Mesenchymal stem cell (in vitro differentiated cells and primary cell): ENCODE results near the gene CSRP2.

Source experiments
- DNase-seq: peaks from one replicate; pipeline ENCODE4 v3.0.0-alpha.2; 2013
- H2AFZ ChIP-seq: one replicate; pipeline ENCODE4 v1.6.1; 2013; ENCODE audit warnings: low read depth, mild to moderate bottlenecking, control low read depth, inconsistent platforms, low read length, moderate library complexity
- H2AK5ac ChIP-seq: 2 replicates; pipeline ENCODE4 v1.6.1; 2013; ENCODE audit warnings: low read length, moderate library complexity, mild to moderate bottlenecking, inconsistent platforms; ENCODE audit not compliant: severe bottlenecking
- H2BK120ac ChIP-seq: one replicate; pipeline ENCODE4 v1.6.1; 2013; ENCODE audit warnings: low read depth, mild to moderate bottlenecking, inconsistent platforms, low read length, moderate library complexity
- H2BK12ac ChIP-seq, 2 experiments: one replicate each; pipeline ENCODE4 v1.6.1; 2013; ENCODE audit warnings: inconsistent platforms in 2 of 2, low read length in 2 of 2, mild to moderate bottlenecking in 2 of 2, moderate library complexity in 2 of 2, control low read depth in 1 of 2
- H2BK15ac ChIP-seq: one replicate; pipeline ENCODE4 v1.6.1; 2013; ENCODE audit warnings: mild to moderate bottlenecking, low read depth, inconsistent platforms; ENCODE audit not compliant: poor library complexity, severe bottlenecking
- H2BK5ac ChIP-seq: 2 replicates; pipeline ENCODE4 v1.6.1; 2013; ENCODE audit warnings: low read depth, mild to moderate bottlenecking, low read length, control low read depth, inconsistent platforms; ENCODE audit not compliant: poor library complexity, severe bottlenecking
- H3K14ac ChIP-seq, 2 experiments: one replicate each; pipeline ENCODE4 v1.6.1; 2013; ENCODE audit warnings: inconsistent platforms in 2 of 2, low read length in 2 of 2, control low read depth in 1 of 2, mild to moderate bottlenecking in 1 of 2, moderate library complexity in 1 of 2
- H3K18ac ChIP-seq, 2 experiments: one replicate each; pipeline ENCODE4 v1.6.1; 2013; ENCODE audit warnings: inconsistent platforms in 2 of 2, low read length in 2 of 2, control low read depth in 1 of 2, low read depth in 1 of 2, mild to moderate bottlenecking in 1 of 2
- H3K23ac ChIP-seq, 2 experiments: one replicate each; pipeline ENCODE4 v1.6.1; 2013; ENCODE audit warnings: inconsistent platforms in 2 of 2, low read length in 2 of 2, mild to moderate bottlenecking in 2 of 2, moderate library complexity in 2 of 2, control low read depth in 1 of 2
- H3K27ac ChIP-seq: 2 replicates; pipeline ENCODE4 v1.5.1; 2013; ENCODE audit warnings: mild to moderate bottlenecking, moderate library complexity, low read length, control low read depth, inconsistent platforms; ENCODE audit not compliant: poor library complexity, severe bottlenecking
- H3K27me3 ChIP-seq, 2 experiments: 2 replicates each; pipeline versions ENCODE4 v1.6.1 to v1.7.0; 2013; ENCODE audit warnings: low read length in 2 of 2, mild to moderate bottlenecking in 2 of 2, moderate library complexity in 2 of 2, control low read depth in 1 of 2, inconsistent platforms in 1 of 2; ENCODE audit not compliant: control insufficient read depth in 1 of 2, insufficient read depth in 1 of 2
- H3K36me3 ChIP-seq, 2 experiments: 2 replicates each; pipeline versions ENCODE4 v1.6.1 to v1.7.0; 2013; ENCODE audit warnings: low read length in 2 of 2, control low read depth in 1 of 2, inconsistent platforms in 1 of 2, low read depth in 1 of 2, mild to moderate bottlenecking in 1 of 2; ENCODE audit not compliant: insufficient read depth in 2 of 2, control insufficient read depth in 1 of 2
- H3K4ac ChIP-seq, 2 experiments: one replicate each; pipeline ENCODE4 v1.6.1; 2013; ENCODE audit warnings: inconsistent platforms in 2 of 2, low read length in 2 of 2, mild to moderate bottlenecking in 2 of 2, moderate library complexity in 2 of 2, control low read depth in 1 of 2, low read depth in 1 of 2
- H3K4me1 ChIP-seq: 2 replicates; pipeline ENCODE4 v1.6.1; 2013; ENCODE audit warnings: low read depth, low read length, control low read depth; ENCODE audit not compliant: control insufficient read depth, insufficient read depth
- H3K4me2 ChIP-seq: 2 replicates; pipeline ENCODE4 v1.6.1; 2013; ENCODE audit warnings: low read length, mild to moderate bottlenecking, inconsistent platforms; ENCODE audit not compliant: poor library complexity, severe bottlenecking
- H3K4me3 ChIP-seq, 2 experiments: 2 replicates each; pipeline versions ENCODE4 v1.5.1 to v1.7.0; 2013; ENCODE audit warnings: low read length in 2 of 2, mild to moderate bottlenecking in 2 of 2, control low read depth in 1 of 2, low read depth in 1 of 2; ENCODE audit not compliant: insufficient read depth in 1 of 2
- H3K79me1 ChIP-seq: replicated peaks from 2 replicates; pipeline ENCODE4 v1.6.1; 2013; ENCODE audit warnings: mild to moderate bottlenecking, control low read depth, low read length, inconsistent platforms; ENCODE audit not compliant: poor library complexity, severe bottlenecking
- H3K9ac ChIP-seq: 2 replicates; pipeline ENCODE4 v1.7.0; 2013; ENCODE audit warnings: mild to moderate bottlenecking, low read length, moderate library complexity
- H3K9me3 ChIP-seq: 2 replicates; pipeline ENCODE4 v1.7.0; 2013; ENCODE audit warnings: mild to moderate bottlenecking, low read length; ENCODE audit not compliant: control insufficient read depth
- H4K8ac ChIP-seq: one replicate; pipeline ENCODE4 v1.6.1; 2013; ENCODE audit warnings: inconsistent platforms, mild to moderate bottlenecking, low read length, moderate library complexity
- H4K91ac ChIP-seq: one replicate; pipeline ENCODE4 v1.6.1; 2013; ENCODE audit warnings: mild to moderate bottlenecking, low read length, inconsistent platforms
- WGBS: methylation state at CpG from one replicate; pipeline ENCODE4 v1.1.7; 2013; ENCODE audit warnings: mixed read lengths; 5-methylcytosine and 5-hydroxymethylcytosine counted together

CSRP2 gene

GRCh38 chr12:76919383-76920171 is 40.8 kb upstream of the CSRP2 start:
- no peaks in the 10 kb centered on the region for H3K9me3 ChIP-seq
- no peak overlapping the region for H3K23ac ChIP-seq
- 93% methylated on average over 9 of the region's 9 CpGs for WGBS
- H2BK12ac ChIP-seq = no peak overlapping the region
- no peak overlapping the region for H2BK120ac ChIP-seq
- H3K14ac ChIP-seq = no peak overlapping the region
- no peaks in the 10 kb centered on the region for H3K79me1 ChIP-seq
- H2BK15ac ChIP-seq = no peak overlapping the region
- no peak overlapping the region for H2AK5ac ChIP-seq
- H3K4ac ChIP-seq = no peak overlapping the region
- no peak overlapping the region for H3K4me2 ChIP-seq
- H3K4me3 ChIP-seq = no peak overlapping the region
- no peak overlapping the region for H3K18ac ChIP-seq
- no peaks in the 10 kb centered on the region for H3K36me3 ChIP-seq
- no peak overlapping the region for H4K8ac ChIP-seq
- H3K9ac ChIP-seq = no peak overlapping the region
- DNase-seq = no peak
- no peak overlapping the region for H2BK5ac ChIP-seq
- peak overlapping the region; percentile 25 for H4K91ac ChIP-seq
- H3K4me1 ChIP-seq = no peaks in the 10 kb centered on the region
- no peak overlapping the region for H3K27ac ChIP-seq
- H2AFZ ChIP-seq = no peak overlapping the region
- no peaks in the 10 kb centered on the region for H3K27me3 ChIP-seq

DNA sequence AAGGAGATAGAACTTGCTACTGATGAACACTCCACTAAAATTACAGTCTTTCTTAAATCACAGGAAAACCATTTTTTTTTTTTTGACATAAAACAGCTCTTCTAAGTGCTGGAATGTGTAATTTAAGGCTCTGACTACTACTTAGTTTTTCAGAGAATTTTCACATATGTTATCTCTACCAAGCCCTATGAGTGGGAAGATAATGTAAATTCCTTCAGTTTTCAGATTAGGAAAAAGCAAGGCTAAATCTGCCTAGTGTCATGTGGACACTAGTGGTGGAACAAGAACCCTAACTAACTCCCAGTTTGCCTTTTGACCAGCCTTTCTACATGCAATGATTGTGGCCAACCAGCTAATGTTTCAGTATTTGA is 37.3 kb upstream of the CSRP2 start:
- Histone ChIP-seq H3K36me3 (no peaks in the 10 kb centered on the region), H2AFZ (no peak overlapping the region), H3K27me3 (no peaks in the 10 kb centered on the region), H3K9me3 (no peaks in the 10 kb centered on the region), H3K9ac (peak overlapping the region; percentile 48), H2BK12ac (no peak overlapping the region), H4K8ac (no peak overlapping the region), H2BK120ac (no peak overlapping the region), H3K79me1 (no peaks in the 10 kb centered on the region), H3K4me1 (no peaks in the 10 kb centered on the region), H2AK5ac (no peak overlapping the region), H3K4me2 (no peak overlapping the region), H3K18ac (no peak overlapping the region), H4K91ac (no peak overlapping the region), H3K14ac (no peak overlapping the region), H2BK15ac (no peak overlapping the region), H2BK5ac (no peak overlapping the region), H3K4ac (no peak overlapping the region), H3K27ac (no peak overlapping the region), H3K4me3 (no peak overlapping the region), H3K23ac (no peak overlapping the region)
- peak; percentile 50 for DNase-seq

DNA sequence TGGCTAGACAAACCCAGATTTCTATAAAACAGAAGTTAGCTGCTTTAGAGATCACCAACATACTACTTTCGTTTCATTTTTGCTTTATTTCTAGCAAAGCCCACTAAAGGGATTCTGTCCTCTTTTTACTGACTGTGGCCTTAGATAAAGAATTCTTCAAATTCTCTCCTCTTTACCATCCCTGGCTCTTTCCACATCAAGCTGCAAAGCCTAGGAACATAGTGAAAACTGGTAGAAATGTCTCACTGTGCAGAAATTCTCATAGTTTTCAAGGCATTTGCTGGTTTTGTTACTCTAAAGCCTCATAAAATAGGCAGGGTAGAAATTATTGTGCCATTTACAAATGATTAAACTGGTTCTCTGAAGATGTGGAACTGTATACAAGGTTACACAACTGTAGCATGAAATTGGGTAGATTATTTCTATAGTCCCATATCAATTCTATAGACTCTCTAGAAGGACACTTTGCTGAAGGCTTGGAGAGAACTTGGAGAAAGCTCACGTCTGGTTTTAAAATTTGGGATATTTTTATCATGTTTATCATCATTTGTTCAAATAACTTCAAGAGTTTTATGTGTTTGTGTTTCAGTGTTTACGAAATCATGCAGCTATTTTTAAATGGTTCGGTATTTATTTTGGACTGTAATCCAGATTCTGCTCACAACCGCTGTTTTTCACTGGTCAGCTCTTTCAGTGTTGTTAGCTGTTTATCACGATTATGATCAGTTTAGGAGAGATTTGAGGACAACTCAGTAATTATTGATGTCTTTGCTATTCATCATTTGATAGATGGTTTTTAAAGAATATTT is 36.7 kb upstream of the CSRP2 start:
- Histone ChIP-seq H2BK15ac (no peak overlapping the region), H3K14ac (no peak overlapping the region), H3K27me3 (no peaks in the 10 kb centered on the region), H3K27ac (no peak overlapping the region), H2BK120ac (no peak overlapping the region), H3K23ac (no peak overlapping the region), H3K9ac (peak overlapping the region; percentile 48), H2AFZ (no peak overlapping the region), H2BK5ac (no peak overlapping the region), H2BK12ac (no peak overlapping the region), H4K91ac (no peak overlapping the region), H3K79me1 (no peaks in the 10 kb centered on the region), H3K9me3 (no peaks in the 10 kb centered on the region), H2AK5ac (no peak overlapping the region), H3K4me3 (peak overlapping the region in 1 of 2 experiments; percentile 31), H3K36me3 (no peaks in the 10 kb centered on the region), H3K4ac (no peak overlapping the region), H4K8ac (no peak overlapping the region), H3K18ac (no peak overlapping the region), H3K4me2 (no peak overlapping the region), H3K4me1 (no peaks in the 10 kb centered on the region)
- DNase-seq = peak; percentile 48
- 77% methylated on average over 4 of the region's 6 CpGs for WGBS

DNA sequence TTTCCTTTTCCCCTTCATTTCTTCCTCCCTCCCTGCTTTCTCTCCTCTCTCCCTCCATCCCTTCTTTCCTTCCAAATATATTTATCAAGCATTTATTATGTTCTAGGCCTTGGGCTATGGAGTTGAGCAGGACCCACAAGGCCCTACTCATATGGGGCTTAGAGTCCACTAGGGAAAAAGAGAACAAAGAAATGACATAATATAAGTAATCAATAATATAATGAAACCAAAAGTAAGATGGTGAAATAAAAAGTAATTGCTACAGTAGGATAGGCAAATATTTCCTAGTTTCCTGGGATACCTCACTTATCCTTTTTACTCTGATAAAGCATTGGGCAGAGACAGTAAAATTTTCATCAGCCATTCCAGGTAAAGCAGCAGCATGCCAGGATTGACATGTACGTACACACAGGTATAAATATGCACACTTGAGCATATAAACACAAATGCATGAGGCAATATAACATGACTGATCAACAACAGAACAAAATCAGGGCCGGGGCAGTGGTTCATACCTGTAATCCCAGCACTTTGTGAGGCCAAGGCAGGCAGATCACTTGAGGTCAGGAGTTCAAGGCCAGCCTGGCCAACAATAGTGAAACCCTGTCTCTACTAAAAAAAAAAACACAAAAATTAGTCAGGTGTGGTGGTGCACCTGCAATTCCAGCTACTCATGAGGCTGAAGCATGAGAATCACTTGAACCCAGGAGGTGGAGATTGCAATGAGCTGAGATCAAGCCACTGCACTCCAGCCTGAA is 35.5 kb upstream of the CSRP2 start:
- Histone ChIP-seq H3K14ac (no peak overlapping the region), H3K79me1 (no peaks in the 10 kb centered on the region), H4K8ac (no peak overlapping the region), H3K36me3 (no peaks in the 10 kb centered on the region), H3K27me3 (no peaks in the 10 kb centered on the region), H3K4me1 (peaks cover under 1% of the 10 kb centered on the region), H3K9ac (no peak overlapping the region), H2AK5ac (no peak overlapping the region), H3K4me3 (no peak overlapping the region), H4K91ac (no peak overlapping the region), H3K27ac (no peak overlapping the region), H3K9me3 (no peaks in the 10 kb centered on the region), H2BK5ac (no peak overlapping the region), H2BK12ac (no peak overlapping the region), H2BK120ac (no peak overlapping the region), H2AFZ (no peak overlapping the region), H3K23ac (no peak overlapping the region), H2BK15ac (no peak overlapping the region), H3K18ac (no peak overlapping the region), H3K4me2 (no peak overlapping the region), H3K4ac (no peak overlapping the region)
- WGBS = 88% methylated on average over 2 of the region's 2 CpGs
- no peak for DNase-seq
